Articular chondrocyte of knee joint (primary cell): ENCODE results near the gene FAM240B. TPM values are rescaled to one million over a fixed set of nuclear protein-coding genes. Genes with fewer than 3 reads are reported as not detected.

Experiments used
- small RNA-seq: library from RNA; depleted of rRNA; stranded (forward); fragments of <200 nt; gene quantifications from one replicate; pipeline ENCODE3, GENCODE V24; 2012
- total RNA-seq: library from RNA; depleted of rRNA; stranded (reverse); fragments of >200 nt; gene quantifications from 2 replicates; pipeline ENCODE4 v1.2.3, GENCODE V29; 2012

FAM240B gene
- total RNA-seq = not detected in 2 replicates

DNA sequence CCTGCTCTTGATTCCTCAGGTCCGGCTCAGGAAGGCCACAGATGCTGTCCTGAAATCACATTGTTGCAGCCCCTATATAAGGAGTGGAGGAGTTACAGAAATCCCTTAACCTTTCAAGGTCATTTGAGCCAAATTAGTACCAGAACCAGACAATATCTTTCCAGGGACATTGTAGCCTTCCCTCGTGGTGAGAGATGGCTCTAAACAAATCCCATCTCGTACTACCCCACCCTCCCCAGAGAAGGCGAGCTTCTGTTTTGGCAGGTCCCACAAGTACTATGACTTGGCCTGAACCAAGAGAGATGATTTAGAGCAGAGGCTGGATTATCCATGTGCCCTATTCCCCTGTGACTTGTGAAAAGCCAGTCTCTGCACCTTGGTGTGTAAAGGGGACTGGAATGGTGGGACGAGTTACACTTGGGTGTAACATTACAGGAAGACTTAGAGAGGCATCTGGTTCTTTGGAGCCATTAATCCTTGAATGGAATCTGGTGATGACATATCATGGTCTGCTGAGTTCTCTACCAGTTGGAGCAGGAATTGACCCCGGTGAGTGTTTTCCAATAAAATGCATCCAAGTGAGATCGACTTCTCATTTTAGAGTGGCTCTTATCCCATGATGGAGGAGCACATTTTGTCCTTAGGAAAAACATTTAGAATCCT is at the start of gene FAM240B:
FAM240B (minus strand) TSS at position 51 of the 663 bp plus-strand sequence. CDS start 16,134 bp downstream, outside the sequence.

Small RNAs within 50 kb of the gene (small RNA-seq; reads per million reads assigned to genes)
- not detected for gene RNU6-765P

Other genes with a start within 250 kb of the FAM240B start
- not detected in 2 replicates for gene ANKRD18A, start 99.5 kb downstream of the FAM240B start, total RNA-seq